Stomach (tissue), 4 donors: ENCODE results near the gene ELAVL1.

ENCODE experiments used
- CTCF ChIP-seq, 7 experiments: fragments of 450-650 bp in 4 of 7; fragments of 200-600 bp in 3 of 7; sonication (generic) in 3 of 7; IDR thresholded peaks; one replicate each; pipeline ENCODE4 v1.5.1; 2016 to 2019; ENCODE audit warnings: antibody characterized with exemption in 7 of 7, control low read depth in 2 of 7, mild to moderate bottlenecking in 1 of 7
- EP300 ChIP-seq: sonication (generic); formaldehyde crosslinking; IDR thresholded peaks from one replicate; pipeline ENCODE4 v1.6.1; 2017; ENCODE audit warnings: antibody characterized with exemption
- POLR2A ChIP-seq, 4 donors: fragments of 450-650 bp; IDR thresholded peaks; one replicate each; pipeline ENCODE4 v1.6.1; 2016; ENCODE audit warnings: antibody characterized with exemption in 4 of 4, control low read depth in 2 of 4, mild to moderate bottlenecking in 1 of 4, moderate library complexity in 1 of 4

- TF ChIP-seq POLR2A (IDR thresholded peaks at IDR 0.05) (no peak), CTCF (IDR thresholded peaks at IDR 0.05) (no peak), EP300 (no peak)
Observed at GRCh38 chr19:7994114-7994513, 11.3 kb downstream of the ELAVL1 start.
